Mesothelial cell of epicardium (in vitro differentiated cells): ENCODE results near the gene ZNF468. TPM values are rescaled to one million over a fixed set of nuclear protein-coding genes. Genes with fewer than 3 reads are reported as not detected.
"Not testable (repeated sequence)": the region's sequence is repeated elsewhere in the genome, so short reads cannot be mapped to it uniquely, and the experiment has no call there.

ENCODE experiments used
- DNase-seq, 2 experiments: peaks; one replicate each; pipeline ENCODE4 v3.0.0; 2021; ENCODE audit warnings: low spot score in 2 of 2; ENCODE audit not compliant: unreplicated experiment in 2 of 2
- H3K27ac Mint-ChIP-seq: 2 replicates; pipeline ENCODE4 v1.8.0; 2021; ENCODE audit warnings: mixed read lengths
- H3K27me3 Mint-ChIP-seq: 2 replicates; pipeline ENCODE4 v1.8.0; 2021; ENCODE audit warnings: low read depth, mixed read lengths
- H3K36me3 Mint-ChIP-seq: 2 replicates; pipeline ENCODE4 v1.8.0; 2021; ENCODE audit warnings: mixed read lengths
- H3K4me1 Mint-ChIP-seq: 2 replicates; pipeline ENCODE4 v1.8.0; 2021; ENCODE audit warnings: mixed read lengths
- H3K4me3 Mint-ChIP-seq: 2 replicates; pipeline ENCODE4 v1.8.0; 2021; ENCODE audit warnings: mild to moderate bottlenecking, moderate library complexity, mixed read lengths
- H3K9me3 Mint-ChIP-seq: 2 replicates; pipeline ENCODE4 v1.8.0; 2021; ENCODE audit warnings: mixed read lengths
- CTCF ChIP-seq: fragments of 200-600 bp; sonication (generic); IDR thresholded peaks from one replicate; pipeline ENCODE4 v1.5.0; 2021; ENCODE audit warnings: antibody characterized with exemption; ENCODE audit not compliant: unreplicated experiment
- total RNA-seq: library from RNA; stranded (reverse); gene quantifications from 3 replicates; pipeline ENCODE4 v1.2.1, GENCODE V29; 2021

The ZNF468 gene
- total RNA-seq, 1 donor from 2014 or later: 30.6 TPM

GRCh38 chr19:52823676-52824075 is 33.7 kb downstream of the ZNF468 start:
- TF ChIP-seq CTCF: no peak
- Mint-ChIP-seq H3K27ac (no peak overlapping the region), H3K27me3 (no peaks in the 10 kb centered on the region), H3K4me1 (peaks cover 12% of the 10 kb centered on the region), H3K36me3 (no peaks in the 10 kb centered on the region), H3K9me3 (no peaks in the 10 kb centered on the region), H3K4me3 (no peak overlapping the region)
- no peak for DNase-seq

- Mint-ChIP-seq H3K27ac (peak within 1 kb of the TSS; percentile 86), H3K4me1 (peaks cover 12% of the 10 kb centered on the region), H3K4me3 (peak within 1 kb of the TSS; percentile 93), H3K36me3 (peaks cover 10% of the 10 kb centered on the region)
- not testable (repeated sequence) for H3K9me3 Mint-ChIP-seq, H3K27me3 Mint-ChIP-seq
- DNase-seq: peak; percentile 27 to 58
Measured at GRCh38 chr19:52821204-52821960, 36.0 kb downstream of the ZNF468 start, which contains the start of gene ZNF28. ZNF28 (minus strand) TSS chr19:52821633; CDS start chr19:52817958, 3,675 bp downstream.

- not testable (repeated sequence) for H3K9me3 Mint-ChIP-seq, H3K27me3 Mint-ChIP-seq
- Mint-ChIP-seq H3K4me3 (peak overlapping the region; percentile 93), H3K36me3 (peaks cover 10% of the 10 kb centered on the region), H3K27ac (peak overlapping the region; percentile 86), H3K4me1 (peaks cover 12% of the 10 kb centered on the region)
- peak in 1 of 2 experiments; percentile 42 for DNase-seq
Measured at GRCh38 chr19:52820472-52821203, 36.8 kb downstream of the ZNF468 start.

GRCh38 chr19:52809801-52810200 is 47.6 kb downstream of the ZNF468 start:
- TF ChIP-seq CTCF: no peak
- Mint-ChIP-seq H3K4me3 (no peak overlapping the region), H3K36me3 (peaks cover 53% of the 10 kb centered on the region), H3K27me3 (no peaks in the 10 kb centered on the region), H3K4me1 (no peaks in the 10 kb centered on the region), H3K27ac (no peak overlapping the region), H3K9me3 (peaks cover 8% of the 10 kb centered on the region)
- no peak for DNase-seq

GRCh38 chr19:52799950-52800640 is 57.3 kb downstream of the ZNF468 start:
- H3K4me1 Mint-ChIP-seq, H3K27ac Mint-ChIP-seq, H3K27me3 Mint-ChIP-seq, DNase-seq, H3K4me3 Mint-ChIP-seq: not testable (repeated sequence)
- Mint-ChIP-seq H3K9me3 (peaks cover 74% of the 10 kb centered on the region), H3K36me3 (peaks cover 84% of the 10 kb centered on the region)

GRCh38 chr19:52789440-52789839 is 68.0 kb downstream of the ZNF468 start:
- DNase-seq: no peak
- H3K27me3 Mint-ChIP-seq: peaks cover 4% of the 10 kb centered on the region
- peaks cover 13% of the 10 kb centered on the region for H3K4me1 Mint-ChIP-seq
- H3K9me3 Mint-ChIP-seq: peaks cover 5% of the 10 kb centered on the region
- H3K4me3 Mint-ChIP-seq: no peak overlapping the region
- TF ChIP-seq CTCF: no peak
- H3K36me3 Mint-ChIP-seq: no peaks in the 10 kb centered on the region
- H3K27ac Mint-ChIP-seq: no peak overlapping the region

Other genes with a start within 250 kb of the ZNF468 start
- gene ZNF83, start 219.3 kb downstream of the ZNF468 start, total RNA-seq: 143 to 152 TPM (median 145 TPM) in 3 replicates
- 26.7 to 29.6 TPM (median 29.0 TPM) in 3 replicates for gene ZNF611, start 122.6 kb downstream of the ZNF468 start, total RNA-seq
- gene ZNF600, start 70.8 kb downstream of the ZNF468 start, total RNA-seq: 16.7 to 18.3 TPM (median 17.3 TPM) in 3 replicates
- 19.3 to 22.4 TPM (median 22.2 TPM) in 3 replicates for gene ZNF28, start 36.0 kb downstream of the ZNF468 start, total RNA-seq
- 36.1 to 41.5 TPM (median 36.9 TPM) in 3 replicates for gene ZNF320, start 40.0 kb upstream of the ZNF468 start, total RNA-seq
- 14.0 to 15.3 TPM (median 14.3 TPM) in 3 replicates for gene ZNF888, start 65.8 kb upstream of the ZNF468 start, total RNA-seq
- 14.8 to 16.8 TPM (median 15.7 TPM) in 3 replicates for gene ZNF816, start 105.3 kb upstream of the ZNF468 start, total RNA-seq
- gene ERVV-1, start 156.3 kb upstream of the ZNF468 start, total RNA-seq: 0.13 TPM in 1 of 3 replicates, not detected in the others
- not detected in 3 replicates for gene ERVV-2, start 187.1 kb upstream of the ZNF468 start, total RNA-seq
- 67.8 to 71.0 TPM (median 68.3 TPM) in 3 replicates for gene ZNF160, start 245.8 kb upstream of the ZNF468 start, total RNA-seq